Activated naive CD4-positive, alpha-beta T cell treated with anti-CD3 and anti-CD28 coated beads, Interleukin-2, amount 10 ng/mL, durations not matched to agents 7 days and 5 days (primary cell): ENCODE results near the gene GRIN2A.

Source experiments
- CTCF ChIA-PET: fragments of 350-600 bp; sonication (Branson Sonifier 250); formaldehyde crosslinking; loops from one replicate; lab custom pipeline; 2021; ENCODE audit warnings: antibody characterized with exemption; lab: Charles Lee
- DNase-seq: peaks from one replicate; pipeline ENCODE4 v3.0.0-alpha.2; 2020
- H3K27ac Mint-ChIP-seq: one replicate; pipeline ENCODE4 v1.8.0; 2021; ENCODE audit warnings: mild to moderate bottlenecking, moderate library complexity, mixed read lengths
- H3K27me3 Mint-ChIP-seq: one replicate; pipeline ENCODE4 v1.8.0; 2021; ENCODE audit warnings: mild to moderate bottlenecking, mixed read lengths
- H3K36me3 Mint-ChIP-seq: one replicate; pipeline ENCODE4 v1.8.0; 2021; ENCODE audit warnings: mixed read lengths
- H3K4me1 Mint-ChIP-seq: one replicate; pipeline ENCODE4 v1.8.0; 2021; ENCODE audit warnings: mixed read lengths
- H3K4me3 Mint-ChIP-seq: one replicate; pipeline ENCODE4 v1.8.0; 2021; ENCODE audit warnings: mild to moderate bottlenecking, moderate library complexity, mixed read lengths
- H3K9me3 Mint-ChIP-seq: one replicate; pipeline ENCODE4 v1.8.0; 2021; ENCODE audit warnings: mixed read lengths

Gene GRIN2A

GRCh38 chr16:9755081-9755480 is 427.1 kb downstream of the GRIN2A start:
- H3K27me3 Mint-ChIP-seq, result no peaks in the 10 kb centered on the region
- H3K4me1 Mint-ChIP-seq, result no peaks in the 10 kb centered on the region
- H3K27ac Mint-ChIP-seq, result no peak overlapping the region
- H3K9me3 Mint-ChIP-seq, result peaks cover 6% of the 10 kb centered on the region
- CTCF ChIA-PET, result no interaction called here
- H3K36me3 Mint-ChIP-seq, result no peaks in the 10 kb centered on the region
- DNase-seq, result no peak
- H3K4me3 Mint-ChIP-seq, result no peak overlapping the region

- Mint-ChIP-seq H3K36me3 (no peaks in the 10 kb centered on the region), H3K4me3 (no peak overlapping the region), H3K27ac (no peak overlapping the region), H3K9me3 (peaks cover 3% of the 10 kb centered on the region), H3K27me3 (no peaks in the 10 kb centered on the region), H3K4me1 (no peaks in the 10 kb centered on the region)
- CTCF ChIA-PET, result no interaction called here
- DNase-seq, result no peak
Observed at GRCh38 chr16:9741776-9742175, 440.5 kb downstream of the GRIN2A start.

GRCh38 chr16:9739301-9739700 is 442.9 kb downstream of the GRIN2A start:
- no peaks in the 10 kb centered on the region for H3K4me1 Mint-ChIP-seq
- H3K27ac Mint-ChIP-seq, result no peak overlapping the region
- no peak overlapping the region for H3K4me3 Mint-ChIP-seq
- DNase-seq, result no peak
- no peaks in the 10 kb centered on the region for H3K36me3 Mint-ChIP-seq
- peaks cover 3% of the 10 kb centered on the region for H3K9me3 Mint-ChIP-seq
- CTCF ChIA-PET, result no interaction called here
- H3K27me3 Mint-ChIP-seq, result no peaks in the 10 kb centered on the region

- no peak for DNase-seq
- Mint-ChIP-seq H3K4me1 (no peaks in the 10 kb centered on the region), H3K27me3 (no peaks in the 10 kb centered on the region), H3K27ac (no peak overlapping the region), H3K9me3 (peaks cover 3% of the 10 kb centered on the region), H3K4me3 (no peak overlapping the region), H3K36me3 (no peaks in the 10 kb centered on the region)
- CTCF ChIA-PET, result no interaction called here
Observed at GRCh38 chr16:9738690-9739089, 443.5 kb downstream of the GRIN2A start.

GRCh38 chr16:9736547-9736946 is 445.7 kb downstream of the GRIN2A start:
- no peak overlapping the region for H3K27ac Mint-ChIP-seq
- H3K36me3 Mint-ChIP-seq, result no peaks in the 10 kb centered on the region
- CTCF ChIA-PET, result no interaction called here
- no peak for DNase-seq
- H3K4me3 Mint-ChIP-seq, result no peak overlapping the region
- H3K4me1 Mint-ChIP-seq, result no peaks in the 10 kb centered on the region
- H3K27me3 Mint-ChIP-seq, result no peaks in the 10 kb centered on the region
- peaks cover 8% of the 10 kb centered on the region for H3K9me3 Mint-ChIP-seq

- no peak overlapping the region for H3K4me3 Mint-ChIP-seq
- H3K27ac Mint-ChIP-seq, result no peak overlapping the region
- H3K36me3 Mint-ChIP-seq, result no peaks in the 10 kb centered on the region
- CTCF ChIA-PET, result no interaction called here
- DNase-seq, result no peak
- H3K9me3 Mint-ChIP-seq, result peaks cover 5% of the 10 kb centered on the region
- H3K27me3 Mint-ChIP-seq, result no peaks in the 10 kb centered on the region
- H3K4me1 Mint-ChIP-seq, result no peaks in the 10 kb centered on the region
Observed at GRCh38 chr16:9723136-9723535, 459.1 kb downstream of the GRIN2A start.

- Mint-ChIP-seq H3K27ac (no peak overlapping the region), H3K4me1 (no peaks in the 10 kb centered on the region), H3K36me3 (no peaks in the 10 kb centered on the region), H3K9me3 (peaks cover 7% of the 10 kb centered on the region), H3K27me3 (no peaks in the 10 kb centered on the region), H3K4me3 (no peak overlapping the region)
- no peak for DNase-seq
- CTCF ChIA-PET, result no interaction called here
Observed at GRCh38 chr16:9713907-9714306, 468.3 kb downstream of the GRIN2A start.

GRCh38 chr16:9713156-9713555 is 469.1 kb downstream of the GRIN2A start:
- no peak for DNase-seq
- no peak overlapping the region for H3K4me3 Mint-ChIP-seq
- no peaks in the 10 kb centered on the region for H3K4me1 Mint-ChIP-seq
- H3K27me3 Mint-ChIP-seq, result no peaks in the 10 kb centered on the region
- H3K36me3 Mint-ChIP-seq, result no peaks in the 10 kb centered on the region
- H3K9me3 Mint-ChIP-seq, result peaks cover 5% of the 10 kb centered on the region
- no peak overlapping the region for H3K27ac Mint-ChIP-seq
- CTCF ChIA-PET, result no interaction called here

GRCh38 chr16:9708972-9709620 is 473.1 kb downstream of the GRIN2A start:
- H3K27me3 Mint-ChIP-seq, result no peaks in the 10 kb centered on the region
- H3K36me3 Mint-ChIP-seq, result no peaks in the 10 kb centered on the region
- peaks cover 3% of the 10 kb centered on the region for H3K9me3 Mint-ChIP-seq
- no peaks in the 10 kb centered on the region for H3K4me1 Mint-ChIP-seq
- CTCF ChIA-PET, result no interaction called here
- H3K4me3 Mint-ChIP-seq, result no peak overlapping the region
- no peak overlapping the region for H3K27ac Mint-ChIP-seq
- DNase-seq, result no peak

- CTCF ChIA-PET, result no interaction called here
Observed at GRCh38 chr16:9706217-9706836, 475.9 kb downstream of the GRIN2A start.

GRCh38 chr16:9703731-9704130 is 478.5 kb downstream of the GRIN2A start:
- no peaks in the 10 kb centered on the region for H3K36me3 Mint-ChIP-seq
- peaks cover 2% of the 10 kb centered on the region for H3K9me3 Mint-ChIP-seq
- H3K27me3 Mint-ChIP-seq, result no peaks in the 10 kb centered on the region
- H3K4me1 Mint-ChIP-seq, result no peaks in the 10 kb centered on the region
- H3K4me3 Mint-ChIP-seq, result no peak overlapping the region
- no peak overlapping the region for H3K27ac Mint-ChIP-seq
- CTCF ChIA-PET, result no interaction called here
- no peak for DNase-seq

More at GRCh38 chr16:9706217-9706836, 475.9 kb downstream of the GRIN2A start:
- Mint-ChIP-seq H3K9me3 (peaks cover 4% of the 10 kb centered on the region), H3K4me1 (no peaks in the 10 kb centered on the region), H3K4me3 (no peak overlapping the region), H3K36me3 (no peaks in the 10 kb centered on the region), H3K27ac (no peak overlapping the region), H3K27me3 (no peaks in the 10 kb centered on the region)
- no peak for DNase-seq
